Breast epithelium (tissue), 4 donors: ENCODE data around the gene ASIC1. TPM values are rescaled to one million over a fixed set of nuclear protein-coding genes. Genes with fewer than 3 reads are reported as not detected.

Source experiments
- DNase-seq, 2 donors: peaks; one replicate each; pipeline ENCODE4 v3.0.0-alpha.2; 2019; ENCODE audit warnings: low spot score in 2 of 2
- H3K27ac ChIP-seq, 2 donors: fragments of 200-600 bp; sonication (generic) in 1 of 2; one replicate each; pipeline ENCODE4 v1.5.1; 2016 to 2019; ENCODE audit warnings: mild to moderate bottlenecking in 1 of 2
- H3K27me3 ChIP-seq, 2 donors: fragments of 200-600 bp; sonication (generic) in 1 of 2; one replicate each; pipeline versions ENCODE4 v1.5.1 to v1.6.0; 2017 to 2019; ENCODE audit warnings: control low read depth in 1 of 2, mild to moderate bottlenecking in 1 of 2
- H3K36me3 ChIP-seq: fragments of 200-600 bp; one replicate; pipeline ENCODE4 v1.5.1; 2019
- H3K4me1 ChIP-seq, 2 donors: fragments of 200-600 bp; sonication (generic); one replicate each; pipeline ENCODE4 v1.5.1; 2016 to 2019; ENCODE audit warnings: control low read depth in 1 of 2
- H3K4me3 ChIP-seq, 3 donors: fragments of 200-600 bp; sonication (generic); 1 replicate in 2 of 3; 2 replicates in 1 of 3; pipeline ENCODE4 v1.5.1; 2016 to 2019; ENCODE audit warnings: mild to moderate bottlenecking in 3 of 3, moderate library complexity in 2 of 3
- H3K9me3 ChIP-seq, 2 donors: fragments of 200-600 bp; sonication (generic) in 1 of 2; one replicate each; pipeline ENCODE4 v1.5.1; 2016 to 2019; ENCODE audit warnings: control low read depth in 1 of 2
- CTCF ChIP-seq, 3 donors: fragments of 450-650 bp; IDR thresholded peaks; one replicate each; pipeline ENCODE4 v1.5.1; 2016 to 2017; ENCODE audit warnings: antibody characterized with exemption in 3 of 3, mild to moderate bottlenecking in 3 of 3, moderate library complexity in 3 of 3
- POLR2A ChIP-seq: fragments of 450-650 bp; IDR thresholded peaks from one replicate; pipeline ENCODE4 v1.6.1; 2016; ENCODE audit warnings: antibody characterized with exemption, mild to moderate bottlenecking, moderate library complexity
- POLR2AphosphoS5 ChIP-seq, 3 donors: sonication (generic); formaldehyde crosslinking; IDR thresholded peaks; one replicate each; pipeline ENCODE4 v1.6.1; 2017; ENCODE audit warnings: antibody characterized with exemption in 3 of 3
- intact Hi-C: fragments of 100-400 bp; cut with DNase I; formaldehyde crosslinking; loops from one replicate; pipeline ENCODE4 v1.15.1; 2023; ENCODE audit warnings: low total_unique reads
- total RNA-seq, 3 donors: library from RNA; depleted of rRNA; stranded (reverse); fragments of >200 nt; gene quantifications; one replicate each; pipeline ENCODE4 v1.1.0, GENCODE V29; 2016

ASIC1 gene
- total RNA-seq, 3 donors from 2014 or later: 0.80 to 0.98 (median 0.88) TPM

GRCh38 chr12:50072198-50072907, 15.0 kb downstream of the ASIC1 start:
- intact Hi-C loops: no loop called here
- TF ChIP-seq POLR2A: no peak
- no peak for TF ChIP-seq CTCF (IDR thresholded peaks at IDR 0.05)
- no peak for TF ChIP-seq POLR2AphosphoS5 (IDR thresholded peaks at IDR 0.05)
- Histone ChIP-seq H3K36me3 (no peaks in the 10 kb centered on the region), H3K4me1 (no peaks in the 10 kb centered on the region), H3K9me3 (no peaks in the 10 kb centered on the region), H3K27me3 (no peaks in the 10 kb centered on the region), H3K27ac (no peak overlapping the region), H3K4me3 (no peak overlapping the region)
- no peak for DNase-seq

GRCh38 chr12:50073206-50073605, 15.8 kb downstream of the ASIC1 start:
- DNase-seq: no peak
- no peaks in the 10 kb centered on the region for H3K27me3 ChIP-seq
- H3K4me1 ChIP-seq: no peaks in the 10 kb centered on the region
- H3K9me3 ChIP-seq: no peaks in the 10 kb centered on the region
- no peak for TF ChIP-seq POLR2AphosphoS5 (IDR thresholded peaks at IDR 0.05)
- TF ChIP-seq POLR2A: no peak
- TF ChIP-seq CTCF (IDR thresholded peaks at IDR 0.05): no peak
- H3K4me3 ChIP-seq: no peak overlapping the region
- no peak overlapping the region for H3K27ac ChIP-seq
- intact Hi-C loops: no loop called here
- H3K36me3 ChIP-seq: no peaks in the 10 kb centered on the region

GRCh38 chr12:50073712-50074111, 16.3 kb downstream of the ASIC1 start:
- Histone ChIP-seq H3K4me3 (no peak overlapping the region), H3K36me3 (no peaks in the 10 kb centered on the region), H3K4me1 (no peaks in the 10 kb centered on the region), H3K9me3 (no peaks in the 10 kb centered on the region), H3K27me3 (no peaks in the 10 kb centered on the region), H3K27ac (no peak overlapping the region)
- DNase-seq: no peak
- TF ChIP-seq POLR2AphosphoS5 (IDR thresholded peaks at IDR 0.05) (no peak), CTCF (IDR thresholded peaks at IDR 0.05) (no peak), POLR2A (no peak)
- intact Hi-C loops: no loop called here

GRCh38 chr12:50074936-50075807, 17.8 kb downstream of the ASIC1 start:
- no peak overlapping the region for H3K27ac ChIP-seq
- H3K36me3 ChIP-seq: no peaks in the 10 kb centered on the region
- TF ChIP-seq POLR2A (no peak), CTCF (IDR thresholded peaks at IDR 0.05) (peak; percentile 67 to 96 (median 95)), POLR2AphosphoS5 (IDR thresholded peaks at IDR 0.05) (peak in 1 of 3 donors; percentile 52)
- H3K4me1 ChIP-seq: no peaks in the 10 kb centered on the region
- no peaks in the 10 kb centered on the region for H3K27me3 ChIP-seq
- H3K4me3 ChIP-seq: no peak overlapping the region
- no peaks in the 10 kb centered on the region for H3K9me3 ChIP-seq
- DNase-seq: peak; percentile 67 to 84
- intact Hi-C loops: no loop called here

GRCh38 chr12:50075808-50076170, 18.4 kb downstream of the ASIC1 start:
- no peak overlapping the region for H3K27ac ChIP-seq
- intact Hi-C loops: no loop called here
- no peaks in the 10 kb centered on the region for H3K4me1 ChIP-seq
- H3K4me3 ChIP-seq: no peak overlapping the region
- H3K9me3 ChIP-seq: no peaks in the 10 kb centered on the region
- TF ChIP-seq POLR2A (no peak), CTCF (IDR thresholded peaks at IDR 0.05) (no peak), POLR2AphosphoS5 (IDR thresholded peaks at IDR 0.05) (no peak)
- H3K27me3 ChIP-seq: no peaks in the 10 kb centered on the region
- no peaks in the 10 kb centered on the region for H3K36me3 ChIP-seq
- no peak for DNase-seq
